Hepatocyte (in vitro differentiated cells): ENCODE results near the gene DMBT1. TPM values are rescaled to one million over a fixed set of nuclear protein-coding genes. Genes with fewer than 3 reads are reported as not detected.

Experiments used
- DNase-seq: peaks from one replicate; pipeline ENCODE4 v3.0.0-alpha.2; 2016; ENCODE audit warnings: low spot score
- H2AFZ ChIP-seq: fragments of 200-600 bp; sonication (generic); 2 replicates; pipeline ENCODE4 v1.6.0; 2016; ENCODE audit warnings: antibody characterized with exemption, mild to moderate bottlenecking
- H3K27ac ChIP-seq: fragments of 200-600 bp; sonication (generic); 2 replicates; pipeline ENCODE4 v1.5.1; 2016; ENCODE audit warnings: mild to moderate bottlenecking
- H3K27me3 ChIP-seq: fragments of 200-600 bp; sonication (generic); 2 replicates; pipeline ENCODE4 v1.6.1; 2016
- H3K36me3 ChIP-seq: fragments of 200-600 bp; sonication (generic); replicated peaks from 2 replicates; pipeline ENCODE4 v1.5.1; 2016; ENCODE audit warnings: low read depth; ENCODE audit not compliant: insufficient read depth
- H3K4me1 ChIP-seq: fragments of 200-600 bp; sonication (generic); 2 replicates; pipeline ENCODE4 v1.5.1; 2016; ENCODE audit warnings: mild to moderate bottlenecking, moderate library complexity; ENCODE audit not compliant: insufficient read depth
- H3K4me2 ChIP-seq: fragments of 200-600 bp; sonication (generic); 2 replicates; pipeline ENCODE4 v1.6.0; 2016
- H3K4me3 ChIP-seq: fragments of 200-600 bp; sonication (generic); 2 replicates; pipeline ENCODE4 v1.5.1; 2016; ENCODE audit warnings: mild to moderate bottlenecking
- H3K79me2 ChIP-seq: fragments of 200-600 bp; sonication (generic); 2 replicates; pipeline ENCODE4 v1.6.0; 2017; ENCODE audit warnings: mild to moderate bottlenecking
- H3K9me2 ChIP-seq: fragments of 200-600 bp; sonication (generic); replicated peaks from 2 replicates; pipeline ENCODE4 v1.6.0; 2017; ENCODE audit warnings: mild to moderate bottlenecking; ENCODE audit not compliant: insufficient read depth
- H3K9me3 ChIP-seq: fragments of 200-600 bp; sonication (generic); 2 replicates; pipeline ENCODE4 v1.5.1; 2016; ENCODE audit warnings: low read depth, mild to moderate bottlenecking
- H4K20me1 ChIP-seq: fragments of 200-600 bp; sonication (generic); 2 replicates; pipeline ENCODE4 v1.6.0; 2016; ENCODE audit warnings: mild to moderate bottlenecking; ENCODE audit not compliant: insufficient read depth, poor library complexity, severe bottlenecking
- EZH2 ChIP-seq: fragments of 200-600 bp; sonication (generic); IDR thresholded peaks from 2 replicates; pipeline ENCODE4 v1.6.1; 2016; ENCODE audit warnings: antibody characterized with exemption, mild to moderate bottlenecking, borderline replicate concordance
- EZH2phosphoT487 ChIP-seq: fragments of 200-600 bp; sonication (generic); IDR thresholded peaks from one replicate; pipeline ENCODE4 v1.6.1; 2018; ENCODE audit warnings: antibody characterized with exemption, mild to moderate bottlenecking, low read depth, moderate library complexity; ENCODE audit not compliant: unreplicated experiment, severe bottlenecking
- WGBS: methylation state at CpG from one replicate; pipeline ENCODE4 v1.1.6; 2016; ENCODE audit warnings: low lambda C conversion rate; ENCODE audit errors: missing lambda C conversion rate; 5-methylcytosine and 5-hydroxymethylcytosine counted together
- polyA plus RNA-seq: library from polyadenylated mRNA; unstranded; fragments of >200 nt; fragmentation: Nextera tagmentation; extraction: Ambion mirVana; gene quantifications from 2 replicates; pipeline ENCODE4 v1.2.1, GENCODE V29; 2016
- total RNA-seq: library from RNA; depleted of rRNA; stranded (reverse); fragments of >200 nt; gene quantifications from 2 replicates; pipeline ENCODE4 v1.2.3, GENCODE V29; 2014
- TF ChIP-seq, protein P1 (sequence below): fragments of 200-600 bp; sonication (generic); IDR thresholded peaks from 2 replicates; pipeline ENCODE4 v1.5.1; 2016; ENCODE audit warnings: antibody characterized with exemption, mild to moderate bottlenecking; ENCODE audit not compliant: poor library complexity

DMBT1 gene
- total and polyA plus RNA-seq, 2 experiments from 2014 or later, result 1.5 TPM; not detected in 1

DNA sequence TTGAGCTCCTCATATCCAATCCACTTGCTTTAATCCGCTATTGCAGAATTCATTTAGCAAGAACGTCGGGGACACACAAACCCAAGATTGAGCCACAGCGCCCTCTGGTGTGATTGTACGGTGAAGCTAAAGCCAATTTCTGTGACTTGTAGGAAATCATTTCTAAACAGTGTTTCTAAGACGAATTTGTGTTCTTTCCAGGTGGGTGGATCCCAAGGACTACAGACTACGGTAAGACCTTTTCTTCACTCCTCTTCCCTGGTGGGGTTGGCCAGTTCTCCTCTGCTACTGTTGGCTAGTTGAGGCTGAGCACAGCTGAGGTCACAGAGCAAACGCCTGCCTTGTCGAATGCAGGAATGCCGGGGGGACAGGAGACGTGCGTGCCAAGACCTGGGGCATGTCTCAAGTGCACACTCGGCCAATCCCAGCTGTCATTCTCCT lies 5.2 kb downstream of the DMBT1 start:
- Histone ChIP-seq H3K9me3 (no peaks in the 10 kb centered on the region), H3K4me3 (no peak overlapping the region), H3K4me2 (peak overlapping the region; percentile 44), H3K79me2 (no peaks in the 10 kb centered on the region), H3K36me3 (no peaks in the 10 kb centered on the region), H2AFZ (peak overlapping the region; percentile 58), H3K27ac (no peak overlapping the region), H3K4me1 (no peaks in the 10 kb centered on the region), H4K20me1 (no peaks in the 10 kb centered on the region), H3K9me2 (no peaks in the 10 kb centered on the region), H3K27me3 (no peaks in the 10 kb centered on the region)
- peak; percentile 89 for DNase-seq
- no peak for TF ChIP-seq EZH2phosphoT487
- TF ChIP-seq, protein P1, sequence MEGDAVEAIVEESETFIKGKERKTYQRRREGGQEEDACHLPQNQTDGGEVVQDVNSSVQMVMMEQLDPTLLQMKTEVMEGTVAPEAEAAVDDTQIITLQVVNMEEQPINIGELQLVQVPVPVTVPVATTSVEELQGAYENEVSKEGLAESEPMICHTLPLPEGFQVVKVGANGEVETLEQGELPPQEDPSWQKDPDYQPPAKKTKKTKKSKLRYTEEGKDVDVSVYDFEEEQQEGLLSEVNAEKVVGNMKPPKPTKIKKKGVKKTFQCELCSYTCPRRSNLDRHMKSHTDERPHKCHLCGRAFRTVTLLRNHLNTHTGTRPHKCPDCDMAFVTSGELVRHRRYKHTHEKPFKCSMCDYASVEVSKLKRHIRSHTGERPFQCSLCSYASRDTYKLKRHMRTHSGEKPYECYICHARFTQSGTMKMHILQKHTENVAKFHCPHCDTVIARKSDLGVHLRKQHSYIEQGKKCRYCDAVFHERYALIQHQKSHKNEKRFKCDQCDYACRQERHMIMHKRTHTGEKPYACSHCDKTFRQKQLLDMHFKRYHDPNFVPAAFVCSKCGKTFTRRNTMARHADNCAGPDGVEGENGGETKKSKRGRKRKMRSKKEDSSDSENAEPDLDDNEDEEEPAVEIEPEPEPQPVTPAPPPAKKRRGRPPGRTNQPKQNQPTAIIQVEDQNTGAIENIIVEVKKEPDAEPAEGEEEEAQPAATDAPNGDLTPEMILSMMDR, result peak; percentile 93
- WGBS, result 33% methylated on average over 13 of the region's 13 CpGs

DNA sequence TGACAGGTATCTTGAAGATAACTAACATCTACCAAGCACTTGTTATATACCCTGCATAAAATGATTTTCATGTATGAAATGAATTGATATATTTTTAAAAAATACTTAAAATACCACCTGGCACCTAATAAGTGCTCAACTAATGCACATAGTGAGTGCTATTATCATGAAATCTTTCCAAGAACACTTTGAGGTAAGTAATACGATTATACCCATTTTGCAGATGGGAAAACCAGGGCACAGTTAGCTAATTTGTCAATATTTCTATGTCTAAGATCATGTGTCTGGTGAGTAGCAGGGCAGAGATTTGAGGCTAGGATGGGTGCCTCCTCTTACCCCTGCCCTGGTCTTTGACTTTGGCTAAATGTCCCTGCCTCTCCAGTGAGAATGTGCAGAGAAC lies 6.1 kb downstream of the DMBT1 start:
- TF ChIP-seq, protein P1, result no peak
- no peak for TF ChIP-seq EZH2phosphoT487
- TF ChIP-seq EZH2, result no peak
- no peaks in the 10 kb centered on the region for H3K36me3 ChIP-seq
- no peaks in the 10 kb centered on the region for H3K9me3 ChIP-seq
- no peaks in the 10 kb centered on the region for H4K20me1 ChIP-seq
- no peak overlapping the region for H3K4me3 ChIP-seq
- H3K4me2 ChIP-seq, result no peak overlapping the region
- no peak for DNase-seq
- no peaks in the 10 kb centered on the region for H3K27me3 ChIP-seq
- H2AFZ ChIP-seq, result no peak overlapping the region
- WGBS, result 81% methylated on average over 1 of the region's 1 CpG
- H3K9me2 ChIP-seq, result no peaks in the 10 kb centered on the region
- no peaks in the 10 kb centered on the region for H3K79me2 ChIP-seq
- H3K4me1 ChIP-seq, result no peaks in the 10 kb centered on the region
- no peak overlapping the region for H3K27ac ChIP-seq

DNA sequence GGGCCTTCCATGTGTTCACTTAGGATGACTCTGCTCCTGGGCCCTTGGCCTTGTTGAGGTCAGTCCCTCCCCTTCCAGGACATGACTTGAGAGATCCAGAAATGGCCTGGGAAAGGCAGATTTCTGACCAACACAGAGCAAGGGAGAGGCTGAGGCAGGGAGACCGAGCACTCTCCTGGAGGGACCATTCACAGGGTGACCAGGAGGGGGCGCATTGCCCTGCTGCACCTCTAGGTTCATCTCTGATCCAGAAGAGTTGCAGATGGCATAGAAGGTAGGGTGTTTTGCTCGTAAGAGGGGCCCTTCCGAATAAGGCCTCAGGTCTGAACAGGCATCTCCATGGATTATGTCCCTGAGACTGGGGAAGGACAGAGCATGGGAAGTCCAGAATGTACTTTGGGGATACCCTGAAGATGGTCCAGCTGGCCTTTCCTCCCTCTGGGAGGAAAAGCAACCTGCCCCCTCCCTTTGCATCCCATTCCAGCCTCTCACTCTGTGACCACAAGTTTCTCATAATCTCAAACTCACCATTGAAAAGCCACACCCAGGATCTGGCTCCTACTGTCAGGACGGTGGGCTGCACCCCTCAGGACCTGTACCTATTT lies 6.6 kb downstream of the DMBT1 start:
- TF ChIP-seq, protein P1, result peak; percentile 33
- no peak for TF ChIP-seq EZH2
- no peaks in the 10 kb centered on the region for H3K9me3 ChIP-seq
- H3K4me3 ChIP-seq, result no peak overlapping the region
- no peak overlapping the region for H3K27ac ChIP-seq
- no peak overlapping the region for H3K4me2 ChIP-seq
- H4K20me1 ChIP-seq, result no peaks in the 10 kb centered on the region
- H3K36me3 ChIP-seq, result no peaks in the 10 kb centered on the region
- H3K79me2 ChIP-seq, result no peaks in the 10 kb centered on the region
- H3K27me3 ChIP-seq, result no peaks in the 10 kb centered on the region
- no peak overlapping the region for H2AFZ ChIP-seq
- 44% methylated on average over 5 of the region's 5 CpGs for WGBS
- DNase-seq, result no peak
- H3K4me1 ChIP-seq, result no peaks in the 10 kb centered on the region
- no peaks in the 10 kb centered on the region for H3K9me2 ChIP-seq

DNA sequence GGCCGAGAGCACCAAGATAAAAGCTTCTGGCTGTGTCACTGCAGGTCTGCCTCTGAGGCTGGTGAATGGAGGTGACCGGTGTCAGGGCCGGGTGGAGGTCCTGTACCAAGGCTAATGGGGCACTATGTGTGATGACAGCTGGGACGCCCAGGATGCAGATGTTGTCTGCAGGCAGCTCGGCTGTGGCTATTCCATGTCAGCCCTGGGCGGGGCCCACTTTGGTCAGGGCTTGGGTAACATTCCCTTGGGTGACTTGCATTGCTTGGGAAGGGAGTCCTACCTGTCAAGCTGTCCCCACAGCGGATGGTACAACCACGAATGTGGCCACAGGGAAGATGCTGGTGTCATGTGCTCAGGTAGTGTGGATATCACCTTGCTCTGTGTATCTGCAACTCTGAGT lies 8.0 kb downstream of the DMBT1 start:
- Histone ChIP-seq H3K27ac (no peak overlapping the region), H4K20me1 (no peaks in the 10 kb centered on the region), H3K4me1 (no peaks in the 10 kb centered on the region), H3K36me3 (no peaks in the 10 kb centered on the region), H3K9me3 (no peaks in the 10 kb centered on the region), H3K4me3 (no peak overlapping the region), H3K4me2 (no peak overlapping the region), H3K27me3 (no peaks in the 10 kb centered on the region), H3K79me2 (no peaks in the 10 kb centered on the region), H3K9me2 (no peaks in the 10 kb centered on the region), H2AFZ (no peak overlapping the region)
- 90% methylated on average over 8 of the region's 8 CpGs for WGBS
- TF ChIP-seq EZH2 (no peak), EZH2phosphoT487 (no peak)
- TF ChIP-seq, protein P1, result no peak
- no peak for DNase-seq
